Measurements from ENCODE around the gene RAPGEF1.

The RAPGEF1 gene

DNA sequence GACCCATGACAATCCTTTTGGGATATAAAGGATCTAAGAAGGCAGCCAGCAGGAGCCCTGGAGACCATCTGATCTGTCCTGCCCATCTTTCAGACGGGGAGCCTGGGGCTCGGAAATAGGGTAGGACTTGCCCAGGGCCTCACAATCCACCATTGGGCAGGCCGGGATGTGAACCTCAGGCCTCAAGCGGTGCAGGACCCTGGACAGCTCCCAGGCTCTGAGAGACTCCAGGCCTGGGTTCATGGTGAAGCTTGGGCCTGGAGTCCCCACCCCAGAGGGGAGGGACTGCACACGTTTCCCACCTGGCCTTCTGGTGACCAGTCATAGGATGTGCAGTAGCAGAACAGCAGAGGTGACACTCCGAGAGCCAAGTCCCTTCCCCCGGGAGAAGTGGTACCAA is 36.6 kb upstream of the RAPGEF1 start:
- H2BK15ac ChIP-seq (replicated peaks; ENCODE audit: low read depth) = no peak overlapping the region
- no peaks in the 10 kb centered on the region for H3K27me3 ChIP-seq (ENCODE audit: insufficient read depth, low read length, poor library complexity)
- no peak overlapping the region for H2BK5ac ChIP-seq (ENCODE audit: low read length)
- no peaks in the 10 kb centered on the region for H3K36me3 ChIP-seq (ENCODE audit: control insufficient read depth, insufficient read depth, low read length)
- H4K8ac ChIP-seq (ENCODE audit: low read depth, low read length) = no peak overlapping the region
- no peaks in the 10 kb centered on the region for H3K4me1 ChIP-seq (ENCODE audit: control insufficient read depth, low read depth, low read length)
- no peak overlapping the region for H3K4me2 ChIP-seq (ENCODE audit: low read length)
- H3K56ac ChIP-seq (ENCODE audit: low read length) = no peak overlapping the region
- peak; percentile 86 for DNase-seq
- no peak overlapping the region for H2BK120ac ChIP-seq (ENCODE audit: low read depth, low read length)
- no CpG with 5 or more reads among the region's 7 CpGs for WGBS (ENCODE audit: extremely low coverage, insufficient coverage, low lambda C conversion rate)
- no peak overlapping the region for H3K23ac ChIP-seq (ENCODE audit: low read length)
- no peak overlapping the region for H4K5ac ChIP-seq (ENCODE audit: low read length)
- H3K4me3 ChIP-seq (ENCODE audit: low read length) = no peak overlapping the region
- no peak overlapping the region for H3K27ac ChIP-seq (ENCODE audit: low read depth, low read length)
- H3K4ac ChIP-seq (ENCODE audit: low read depth, low read length) = no peak overlapping the region
- H3K18ac ChIP-seq (ENCODE audit: low read length) = no peak overlapping the region
- H3K79me1 ChIP-seq (ENCODE audit: low read length) = no peaks in the 10 kb centered on the region
- no peak overlapping the region for H2AK5ac ChIP-seq (ENCODE audit: low read length)
- no peak overlapping the region for H3K9ac ChIP-seq (ENCODE audit: low read length)
- H3K79me2 ChIP-seq (ENCODE audit: control insufficient read depth, insufficient read depth, low read length) = no peaks in the 10 kb centered on the region

DNA sequence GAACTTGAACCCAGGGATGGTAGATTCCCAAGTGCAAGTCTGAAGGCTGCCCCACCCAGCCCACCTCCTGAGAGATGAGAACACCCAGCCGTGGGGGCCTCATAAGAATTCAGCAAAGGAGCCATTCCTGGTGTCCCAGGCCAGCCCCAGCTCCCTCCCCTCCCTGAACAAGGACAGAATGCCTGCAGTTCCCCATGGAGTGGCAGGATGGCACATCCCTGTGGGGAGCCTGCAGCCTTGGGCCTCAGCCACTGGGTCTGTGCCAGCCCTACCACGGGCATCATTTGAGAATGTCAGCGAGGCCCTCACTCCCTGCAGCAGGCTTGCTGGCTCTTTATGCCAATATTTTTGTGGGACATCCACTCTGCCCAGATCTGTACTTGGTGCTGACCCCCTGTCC is 36.2 kb upstream of the RAPGEF1 start:
- H3K23ac ChIP-seq (ENCODE audit: low read length) = no peak overlapping the region
- no peak overlapping the region for H4K5ac ChIP-seq (ENCODE audit: low read length)
- no peak overlapping the region for H2BK120ac ChIP-seq (ENCODE audit: low read depth, low read length)
- H2BK5ac ChIP-seq (ENCODE audit: low read length) = no peak overlapping the region
- no peaks in the 10 kb centered on the region for H3K27me3 ChIP-seq (ENCODE audit: insufficient read depth, low read length, poor library complexity)
- no peak overlapping the region for H3K18ac ChIP-seq (ENCODE audit: low read length)
- H2BK15ac ChIP-seq (replicated peaks; ENCODE audit: low read depth) = no peak overlapping the region
- DNase-seq = no peak
- no CpG with 5 or more reads among the region's 3 CpGs for WGBS (ENCODE audit: extremely low coverage, insufficient coverage, low lambda C conversion rate)
- no peak overlapping the region for H3K9ac ChIP-seq (ENCODE audit: low read length)
- no peak overlapping the region for H2AK5ac ChIP-seq (ENCODE audit: low read length)
- H3K36me3 ChIP-seq (ENCODE audit: control insufficient read depth, insufficient read depth, low read length) = no peaks in the 10 kb centered on the region
- H3K4me1 ChIP-seq (ENCODE audit: control insufficient read depth, low read depth, low read length) = no peaks in the 10 kb centered on the region
- no peaks in the 10 kb centered on the region for H3K79me1 ChIP-seq (ENCODE audit: low read length)
- H3K79me2 ChIP-seq (ENCODE audit: control insufficient read depth, insufficient read depth, low read length) = no peaks in the 10 kb centered on the region
- H3K27ac ChIP-seq (ENCODE audit: low read depth, low read length) = no peak overlapping the region
- H3K4me3 ChIP-seq (ENCODE audit: low read length) = no peak overlapping the region
- H3K4ac ChIP-seq (ENCODE audit: low read depth, low read length) = no peak overlapping the region
- no peak overlapping the region for H3K56ac ChIP-seq (ENCODE audit: low read length)
- H4K8ac ChIP-seq (ENCODE audit: low read depth, low read length) = no peak overlapping the region
- H3K4me2 ChIP-seq (ENCODE audit: low read length) = no peak overlapping the region

DNA sequence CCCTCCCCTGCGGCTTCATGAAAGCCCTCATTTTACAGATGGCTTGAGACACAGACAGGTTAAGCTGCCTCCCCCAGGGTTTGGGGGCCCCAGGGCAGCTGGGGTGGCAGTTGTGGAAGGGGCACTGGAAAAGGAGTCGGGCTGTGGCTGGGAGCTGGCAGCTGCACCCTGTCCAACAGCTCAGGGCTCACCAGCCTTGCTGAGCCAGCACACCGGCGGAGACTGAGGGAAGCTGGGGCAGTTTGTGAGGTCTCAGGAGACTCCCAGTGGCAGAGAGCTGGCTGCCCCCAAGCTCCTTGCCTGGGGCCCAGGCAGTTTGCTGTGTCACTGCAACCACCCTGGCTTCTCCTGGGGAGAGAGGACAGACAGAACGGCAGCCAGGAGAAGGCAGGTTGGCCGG is 34.8 kb upstream of the RAPGEF1 start:
- DNase-seq = no peak
- Histone ChIP-seq H3K79me2 (ENCODE audit: control insufficient read depth, insufficient read depth, low read length) (no peaks in the 10 kb centered on the region), H3K27ac (ENCODE audit: low read depth, low read length) (no peak overlapping the region), H3K56ac (ENCODE audit: low read length) (no peak overlapping the region), H3K36me3 (ENCODE audit: control insufficient read depth, insufficient read depth, low read length) (no peaks in the 10 kb centered on the region), H2BK120ac (ENCODE audit: low read depth, low read length) (no peak overlapping the region), H3K9ac (ENCODE audit: low read length) (no peak overlapping the region), H2BK15ac (replicated peaks; ENCODE audit: low read depth) (no peak overlapping the region), H4K8ac (ENCODE audit: low read depth, low read length) (no peak overlapping the region), H3K23ac (ENCODE audit: low read length) (no peak overlapping the region), H3K4me2 (ENCODE audit: low read length) (no peak overlapping the region), H3K4me1 (ENCODE audit: control insufficient read depth, low read depth, low read length) (no peaks in the 10 kb centered on the region), H2BK5ac (ENCODE audit: low read length) (no peak overlapping the region), H4K5ac (ENCODE audit: low read length) (no peak overlapping the region), H3K27me3 (ENCODE audit: insufficient read depth, low read length, poor library complexity) (no peaks in the 10 kb centered on the region), H3K4ac (ENCODE audit: low read depth, low read length) (no peak overlapping the region), H3K18ac (ENCODE audit: low read length) (no peak overlapping the region), H3K4me3 (ENCODE audit: low read length) (no peak overlapping the region), H3K79me1 (ENCODE audit: low read length) (no peaks in the 10 kb centered on the region), H2AK5ac (ENCODE audit: low read length) (no peak overlapping the region)
- no CpG with 5 or more reads among the region's 6 CpGs for WGBS (ENCODE audit: extremely low coverage, insufficient coverage, low lambda C conversion rate)

DNA sequence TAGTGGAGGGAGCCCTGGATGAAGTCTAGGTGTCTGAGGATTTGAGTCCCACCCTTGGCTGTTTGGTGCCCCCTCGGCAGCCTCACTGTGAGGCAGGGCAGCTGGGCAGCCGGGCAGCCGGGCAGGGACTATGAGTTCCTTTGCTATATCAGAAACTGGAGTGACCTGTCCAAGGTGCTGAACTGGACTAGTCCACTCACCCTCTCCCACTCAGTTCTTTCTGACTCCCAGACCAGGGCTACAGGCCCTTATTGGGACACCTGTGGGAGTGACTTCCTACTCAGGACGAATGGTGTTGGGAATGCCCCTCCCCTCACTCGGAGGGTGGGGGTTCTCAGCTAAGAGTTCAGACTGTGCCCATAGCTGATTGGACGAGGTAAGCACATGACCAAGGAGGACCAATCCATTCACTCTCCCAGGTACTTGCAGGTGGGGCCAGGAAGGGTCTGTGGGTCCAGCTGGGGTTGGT is 34.1 kb upstream of the RAPGEF1 start:
- H4K5ac ChIP-seq (ENCODE audit: low read length) = no peak overlapping the region
- H3K79me1 ChIP-seq (ENCODE audit: low read length) = no peaks in the 10 kb centered on the region
- WGBS (ENCODE audit: extremely low coverage, insufficient coverage, low lambda C conversion rate) = no CpG with 5 or more reads among the region's 6 CpGs
- no peaks in the 10 kb centered on the region for H3K4me1 ChIP-seq (ENCODE audit: control insufficient read depth, low read depth, low read length)
- no peak overlapping the region for H2BK5ac ChIP-seq (ENCODE audit: low read length)
- H3K23ac ChIP-seq (ENCODE audit: low read length) = no peak overlapping the region
- H2BK15ac ChIP-seq (replicated peaks; ENCODE audit: low read depth) = no peak overlapping the region
- H3K36me3 ChIP-seq (ENCODE audit: control insufficient read depth, insufficient read depth, low read length) = no peaks in the 10 kb centered on the region
- no peak overlapping the region for H3K4me2 ChIP-seq (ENCODE audit: low read length)
- no peak overlapping the region for H2BK120ac ChIP-seq (ENCODE audit: low read depth, low read length)
- no peak overlapping the region for H3K4me3 ChIP-seq (ENCODE audit: low read length)
- H3K56ac ChIP-seq (ENCODE audit: low read length) = no peak overlapping the region
- H2AK5ac ChIP-seq (ENCODE audit: low read length) = no peak overlapping the region
- no peaks in the 10 kb centered on the region for H3K79me2 ChIP-seq (ENCODE audit: control insufficient read depth, insufficient read depth, low read length)
- no peak overlapping the region for H3K27ac ChIP-seq (ENCODE audit: low read depth, low read length)
- no peak overlapping the region for H3K9ac ChIP-seq (ENCODE audit: low read length)
- DNase-seq = peak; percentile 77
- no peaks in the 10 kb centered on the region for H3K27me3 ChIP-seq (ENCODE audit: insufficient read depth, low read length, poor library complexity)
- H3K4ac ChIP-seq (ENCODE audit: low read depth, low read length) = no peak overlapping the region
- no peak overlapping the region for H3K18ac ChIP-seq (ENCODE audit: low read length)
- H4K8ac ChIP-seq (ENCODE audit: low read depth, low read length) = no peak overlapping the region

DNA sequence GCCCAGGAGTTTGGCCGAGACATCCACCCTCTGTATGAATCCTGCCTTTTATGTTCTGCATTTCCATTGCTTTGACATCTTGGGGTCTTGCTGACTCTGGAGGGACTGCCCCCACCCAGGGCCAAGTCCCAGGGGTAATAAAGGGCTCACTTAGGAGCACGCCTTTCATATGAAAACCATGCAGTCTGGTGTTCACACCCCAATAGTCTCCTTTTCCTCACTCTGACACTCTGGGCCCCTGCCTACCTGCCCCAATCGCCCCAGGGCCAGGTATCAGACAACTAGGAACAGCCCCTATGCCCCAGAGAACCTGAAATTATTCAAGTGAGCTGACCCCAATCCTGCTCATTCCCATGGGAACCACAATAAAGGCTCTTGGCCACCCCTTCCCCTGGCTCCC is 33.1 kb upstream of the RAPGEF1 start:
- H2AK5ac ChIP-seq (ENCODE audit: low read length) = no peak overlapping the region
- H3K27me3 ChIP-seq (ENCODE audit: insufficient read depth, low read length, poor library complexity) = no peaks in the 10 kb centered on the region
- no peak overlapping the region for H3K18ac ChIP-seq (ENCODE audit: low read length)
- no peak for DNase-seq
- no peak overlapping the region for H3K27ac ChIP-seq (ENCODE audit: low read depth, low read length)
- H3K36me3 ChIP-seq (ENCODE audit: control insufficient read depth, insufficient read depth, low read length) = no peaks in the 10 kb centered on the region
- H2BK15ac ChIP-seq (replicated peaks; ENCODE audit: low read depth) = no peak overlapping the region
- no peak overlapping the region for H2BK5ac ChIP-seq (ENCODE audit: low read length)
- WGBS (ENCODE audit: extremely low coverage, insufficient coverage, low lambda C conversion rate) = no CpG with 5 or more reads among the region's 3 CpGs
- no peak overlapping the region for H3K4me3 ChIP-seq (ENCODE audit: low read length)
- no peak overlapping the region for H3K9ac ChIP-seq (ENCODE audit: low read length)
- H3K56ac ChIP-seq (ENCODE audit: low read length) = no peak overlapping the region
- no peaks in the 10 kb centered on the region for H3K4me1 ChIP-seq (ENCODE audit: control insufficient read depth, low read depth, low read length)
- H4K5ac ChIP-seq (ENCODE audit: low read length) = no peak overlapping the region
- H3K79me1 ChIP-seq (ENCODE audit: low read length) = no peaks in the 10 kb centered on the region
- H4K8ac ChIP-seq (ENCODE audit: low read depth, low read length) = no peak overlapping the region
- no peak overlapping the region for H3K23ac ChIP-seq (ENCODE audit: low read length)
- H2BK120ac ChIP-seq (ENCODE audit: low read depth, low read length) = no peak overlapping the region
- no peaks in the 10 kb centered on the region for H3K79me2 ChIP-seq (ENCODE audit: control insufficient read depth, insufficient read depth, low read length)
- H3K4ac ChIP-seq (ENCODE audit: low read depth, low read length) = no peak overlapping the region
- no peak overlapping the region for H3K4me2 ChIP-seq (ENCODE audit: low read length)

DNA sequence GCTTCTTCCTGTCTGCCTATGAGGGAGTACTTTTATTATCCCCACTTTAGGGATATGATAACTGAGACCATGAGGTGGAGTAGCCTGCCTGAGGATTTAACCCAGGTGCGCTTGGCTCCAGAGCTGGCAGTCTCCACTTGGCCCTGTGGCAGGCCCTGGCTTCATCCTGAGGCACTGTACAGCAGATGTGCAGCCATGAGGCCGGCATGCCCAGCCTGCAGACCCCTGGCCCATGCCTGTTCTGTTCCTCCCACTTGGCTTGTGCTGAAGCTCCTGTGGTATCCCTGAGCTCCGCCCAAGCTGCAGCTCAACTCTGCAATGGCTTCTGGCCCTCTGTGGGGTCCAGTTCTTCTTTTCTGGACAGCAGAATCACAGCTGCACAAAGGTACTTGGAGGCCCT is 31.8 kb upstream of the RAPGEF1 start:
- no peak overlapping the region for H3K18ac ChIP-seq (ENCODE audit: low read length)
- H3K23ac ChIP-seq (ENCODE audit: low read length) = no peak overlapping the region
- H2BK120ac ChIP-seq (ENCODE audit: low read depth, low read length) = no peak overlapping the region
- H3K27ac ChIP-seq (ENCODE audit: low read depth, low read length) = no peak overlapping the region
- H3K4me2 ChIP-seq (ENCODE audit: low read length) = no peak overlapping the region
- no peak overlapping the region for H2BK15ac ChIP-seq (replicated peaks; ENCODE audit: low read depth)
- H2AK5ac ChIP-seq (ENCODE audit: low read length) = no peak overlapping the region
- WGBS (ENCODE audit: extremely low coverage, insufficient coverage, low lambda C conversion rate) = no CpG with 5 or more reads among the region's 3 CpGs
- H4K5ac ChIP-seq (ENCODE audit: low read length) = no peak overlapping the region
- no peak overlapping the region for H3K4me3 ChIP-seq (ENCODE audit: low read length)
- no peak overlapping the region for H2BK5ac ChIP-seq (ENCODE audit: low read length)
- H3K4ac ChIP-seq (ENCODE audit: low read depth, low read length) = no peak overlapping the region
- DNase-seq = no peak
- no peaks in the 10 kb centered on the region for H3K36me3 ChIP-seq (ENCODE audit: control insufficient read depth, insufficient read depth, low read length)
- H3K79me2 ChIP-seq (ENCODE audit: control insufficient read depth, insufficient read depth, low read length) = no peaks in the 10 kb centered on the region
- no peaks in the 10 kb centered on the region for H3K27me3 ChIP-seq (ENCODE audit: insufficient read depth, low read length, poor library complexity)
- no peak overlapping the region for H4K8ac ChIP-seq (ENCODE audit: low read depth, low read length)
- no peak overlapping the region for H3K9ac ChIP-seq (ENCODE audit: low read length)
- no peaks in the 10 kb centered on the region for H3K4me1 ChIP-seq (ENCODE audit: control insufficient read depth, low read depth, low read length)
- H3K79me1 ChIP-seq (ENCODE audit: low read length) = no peaks in the 10 kb centered on the region
- no peak overlapping the region for H3K56ac ChIP-seq (ENCODE audit: low read length)
